Daoy (cell line): ENCODE results near the gene MMP24. TPM values are rescaled to one million over a fixed set of nuclear protein-coding genes. Genes with fewer than 3 reads are reported as not detected.
"Not testable (repeated sequence)": the region's sequence is repeated elsewhere in the genome, so short reads cannot be mapped to it uniquely, and the experiment has no call there.

Source experiments
- DNase-seq: peaks from one replicate; pipeline ENCODE4 v3.0.0-alpha.2; 2015; ENCODE audit warnings: low read depth
- total RNA-seq: library from RNA; depleted of rRNA; stranded (reverse); fragments of >200 nt; shearing (Covaris generic); gene quantifications from 2 replicates; pipeline ENCODE4 v1.2.3, GENCODE V29; 2014; rRNA removed

Gene MMP24
- total RNA-seq, 1 experiment from 2014 or later: 0.86 TPM

- DNase-seq: peak; percentile 87
These were observed 84.9 kb downstream of the MMP24 start for GRCh38 chr20:35311409-35311808.

- DNase-seq: peak; percentile 23
These were observed 85.3 kb downstream of the MMP24 start for GRCh38 chr20:35311822-35312221.

GRCh38 chr20:35312318-35312717 lies 85.8 kb downstream of the MMP24 start:
- DNase-seq: peak; percentile 97

GRCh38 chr20:35314816-35315631 lies 88.5 kb downstream of the MMP24 start:
- peak; percentile 48 for DNase-seq

- not testable (repeated sequence) for DNase-seq
These were observed 89.1 kb downstream of the MMP24 start for GRCh38 chr20:35315632-35316020.

GRCh38 chr20:35316086-35316485 lies 89.6 kb downstream of the MMP24 start:
- DNase-seq: no peak

GRCh38 chr20:35317416-35318210 lies 91.1 kb downstream of the MMP24 start:
- DNase-seq: no peak

GRCh38 chr20:35318502-35319157 lies 92.1 kb downstream of the MMP24 start:
- DNase-seq: peak; percentile 93

- DNase-seq: peak; percentile 81
These were observed 92.8 kb downstream of the MMP24 start for GRCh38 chr20:35319192-35319870.

- peak; percentile 65 for DNase-seq
These were observed 93.3 kb downstream of the MMP24 start for GRCh38 chr20:35319871-35320197.

GRCh38 chr20:35320396-35321126 lies 94.1 kb downstream of the MMP24 start:
- peak; percentile 91 for DNase-seq

- DNase-seq: no peak
These were observed 98.9 kb downstream of the MMP24 start for GRCh38 chr20:35325401-35325800.

GRCh38 chr20:35326021-35326739 lies 99.7 kb downstream of the MMP24 start:
- DNase-seq: no peak

Other genes starting within 250 kb of the MMP24 start
- 20.2 and 25.7 TPM in 2 replicates for gene TRPC4AP, start 133.9 kb upstream of the MMP24 start, total RNA-seq
- gene EDEM2, start 79.4 kb upstream of the MMP24 start, total RNA-seq: 22.7 and 25.9 TPM in 2 replicates
- 20.9 and 21.8 TPM in 2 replicates for gene PROCR, start 54.6 kb upstream of the MMP24 start, total RNA-seq
- gene MMP24OS, start 51.4 kb downstream of the MMP24 start, total RNA-seq: 1.1 and 2.2 TPM in 2 replicates
- gene EIF6, start 58.1 kb downstream of the MMP24 start, total RNA-seq: 316 and 384 TPM in 2 replicates
- not detected in 2 replicates for gene FAM83C, start 65.7 kb downstream of the MMP24 start, total RNA-seq
- 55.2 and 55.3 TPM in 2 replicates for gene UQCC1, start 185.3 kb downstream of the MMP24 start, total RNA-seq
- gene GDF5, start 211.5 kb downstream of the MMP24 start, total RNA-seq: 5.2 and 12.1 TPM in 2 replicates
- 18.4 and 19.9 TPM in 2 replicates for gene CEP250, start 228.9 kb downstream of the MMP24 start, total RNA-seq